HepG2 (cell line): ENCODE data around the gene HCRT. TPM values are rescaled to one million over a fixed set of nuclear protein-coding genes. Genes with fewer than 3 reads are reported as not detected.

ENCODE experiments used
- AHR ChIP-seq: IDR thresholded peaks from 2 replicates; pipeline ENCODE4 v1.6.1; 2018; ENCODE audit warnings: missing genetic modification reagents, missing compliant biosample characterization
- ARNT ChIP-seq: fragments of 450-650 bp; IDR thresholded peaks from 2 replicates; pipeline ENCODE4 v1.6.1; 2017
- ETV6 ChIP-seq: sonication (generic); formaldehyde crosslinking; conservative IDR thresholded peaks from 2 replicates; pipeline ENCODE4 v1.4.0; 2020; ENCODE audit warnings: missing genetic modification reagents
- HBP1 ChIP-seq: IDR thresholded peaks from 2 replicates; pipeline ENCODE4 v1.6.1; 2016; ENCODE audit warnings: low read depth, control low read depth
- MED8 ChIP-seq: sonication (generic); formaldehyde crosslinking; IDR thresholded peaks from 2 replicates; pipeline ENCODE4 v1.8.1; 2023; ENCODE audit warnings: mild to moderate bottlenecking, missing genetic modification reagents; ENCODE audit not compliant: insufficient replicate concordance
- MIER3 ChIP-seq: IDR thresholded peaks from 2 replicates; pipeline ENCODE4 v1.6.1; 2016; ENCODE audit warnings: missing compliant biosample characterization, borderline replicate concordance
- PHF20 ChIP-seq: sonication (generic); formaldehyde crosslinking; IDR thresholded peaks from 2 replicates; pipeline ENCODE4 v1.5.0; 2020; ENCODE audit warnings: mild to moderate bottlenecking, missing genetic modification reagents
- RFX1 ChIP-seq: fragments of 450-650 bp; IDR thresholded peaks from 2 replicates; pipeline ENCODE4 v1.6.1; 2017
- ZFYVE20 ChIP-seq: sonication (generic); formaldehyde crosslinking; IDR thresholded peaks from 2 replicates; pipeline ENCODE4 v1.8.0; 2023; ENCODE audit warnings: low read depth, mild to moderate bottlenecking, moderate library complexity, missing genetic modification reagents, borderline replicate concordance
- ZNF143 ChIP-seq: sonication (generic); formaldehyde crosslinking; IDR thresholded peaks from 2 replicates; pipeline ENCODE4 v1.4.0; 2020; ENCODE audit warnings: missing genetic modification reagents
- ZUFSP ChIP-seq: sonication (generic); formaldehyde crosslinking; IDR thresholded peaks from 2 replicates; pipeline ENCODE4 v1.9.0; 2021; ENCODE audit warnings: missing genetic modification reagents, mild to moderate bottlenecking, borderline replicate concordance
- polyA plus RNA-seq, 8 experiments: library from polyadenylated mRNA; depleted of rRNA in 3 of 8; stranded (reverse) in 7 of 8; unstranded in 1 of 8; fragments of >200 nt; fragmentation: Illumina TruSeq in 4 of 8; extraction: Trizol in 4 of 8; gene quantifications; 2 replicates each; pipeline versions ENCODE4 v1.2.1 to v1.2.3, GENCODE V29; 2011 to 2016; ENCODE audit warnings: low read depth in 4 of 8, missing spikeins in 1 of 8, mixed read lengths in 1 of 8; ENCODE audit not compliant: insufficient read depth in 1 of 8
- total RNA-seq, 5 experiments: library from RNA; depleted of rRNA; stranded (reverse); fragments of >200 nt; fragmentation: Illumina TruSeq; extraction: Trizol; gene quantifications; 2 replicates each; pipeline ENCODE4 v1.2.3, GENCODE V29; 2016; ENCODE audit warnings: low read depth in 1 of 5
- TF ChIP-seq, protein P1 (sequence below): sonication (generic); formaldehyde crosslinking; IDR thresholded peaks from 2 replicates; pipeline ENCODE4 v1.5.0; 2020; ENCODE audit warnings: mild to moderate bottlenecking, missing genetic modification reagents
- TF ChIP-seq, protein P2 (sequence below): sonication (generic); formaldehyde crosslinking; IDR thresholded peaks from 2 replicates; pipeline ENCODE4 v1.5.0; 2020; ENCODE audit warnings: mild to moderate bottlenecking, missing genetic modification reagents
- TF ChIP-seq, protein P3 (sequence below): conservative IDR thresholded peaks from 2 replicates; pipeline ENCODE4 v1.6.1; 2018; ENCODE audit warnings: missing genetic modification reagents
- TF ChIP-seq, protein P4 (sequence below): sonication (generic); formaldehyde crosslinking; IDR thresholded peaks from 2 replicates; pipeline ENCODE4 v1.9.0; 2022; ENCODE audit warnings: missing genetic modification reagents, mild to moderate bottlenecking, borderline replicate concordance

The HCRT gene
- total and polyA plus RNA-seq, 2 of the 13 experiments (the other 11 are each of a cell fraction or from before 2014, with no cell fraction given) = not detected

DNA sequence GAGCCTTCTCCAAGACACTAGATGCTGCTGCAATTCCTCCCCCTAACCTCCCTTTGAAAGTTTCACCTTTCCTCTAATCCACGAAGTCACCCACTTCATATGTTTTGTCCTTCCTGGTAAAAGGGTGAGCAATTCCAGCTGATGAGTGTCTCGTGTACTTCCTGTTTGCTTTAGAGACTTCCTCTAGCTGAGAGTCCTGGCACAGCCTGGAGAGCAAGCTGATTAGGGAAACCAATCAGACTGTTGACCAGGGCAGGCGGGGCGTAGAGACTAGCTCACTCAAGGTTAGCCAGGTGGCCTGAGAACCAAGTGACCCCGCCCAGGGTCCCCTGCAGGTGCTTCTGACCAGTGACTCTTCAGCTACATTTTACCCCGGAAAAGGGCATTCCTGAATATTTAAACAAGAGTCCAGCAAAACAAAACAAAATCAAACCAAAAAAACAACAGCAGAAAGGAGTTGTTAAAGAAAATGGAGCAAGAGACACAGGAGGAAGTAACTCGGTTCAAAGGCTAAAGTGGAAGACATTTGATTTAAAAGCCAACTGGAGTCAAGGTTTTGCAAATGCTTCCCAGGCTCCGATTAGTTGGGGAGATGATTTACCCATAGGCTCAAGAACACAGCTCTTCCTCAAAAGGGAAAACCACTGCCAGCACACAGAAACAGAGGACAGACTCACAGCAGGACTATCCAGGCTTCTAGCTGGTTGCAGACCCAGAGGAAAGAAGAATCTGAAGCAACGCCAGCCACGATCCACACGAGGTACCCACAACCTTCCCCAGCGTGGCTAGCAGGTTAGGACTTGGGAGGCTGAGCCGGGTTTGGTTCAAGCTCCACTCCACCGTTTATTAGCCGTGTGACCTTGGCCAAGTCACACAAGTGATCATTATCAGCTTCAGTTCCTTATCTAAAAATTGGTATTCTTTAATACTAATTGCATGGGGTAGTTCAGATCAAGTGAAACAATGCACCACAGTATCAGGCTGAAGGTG, 49.3 kb downstream of the HCRT start (continued):
- TF ChIP-seq, protein P1, sequence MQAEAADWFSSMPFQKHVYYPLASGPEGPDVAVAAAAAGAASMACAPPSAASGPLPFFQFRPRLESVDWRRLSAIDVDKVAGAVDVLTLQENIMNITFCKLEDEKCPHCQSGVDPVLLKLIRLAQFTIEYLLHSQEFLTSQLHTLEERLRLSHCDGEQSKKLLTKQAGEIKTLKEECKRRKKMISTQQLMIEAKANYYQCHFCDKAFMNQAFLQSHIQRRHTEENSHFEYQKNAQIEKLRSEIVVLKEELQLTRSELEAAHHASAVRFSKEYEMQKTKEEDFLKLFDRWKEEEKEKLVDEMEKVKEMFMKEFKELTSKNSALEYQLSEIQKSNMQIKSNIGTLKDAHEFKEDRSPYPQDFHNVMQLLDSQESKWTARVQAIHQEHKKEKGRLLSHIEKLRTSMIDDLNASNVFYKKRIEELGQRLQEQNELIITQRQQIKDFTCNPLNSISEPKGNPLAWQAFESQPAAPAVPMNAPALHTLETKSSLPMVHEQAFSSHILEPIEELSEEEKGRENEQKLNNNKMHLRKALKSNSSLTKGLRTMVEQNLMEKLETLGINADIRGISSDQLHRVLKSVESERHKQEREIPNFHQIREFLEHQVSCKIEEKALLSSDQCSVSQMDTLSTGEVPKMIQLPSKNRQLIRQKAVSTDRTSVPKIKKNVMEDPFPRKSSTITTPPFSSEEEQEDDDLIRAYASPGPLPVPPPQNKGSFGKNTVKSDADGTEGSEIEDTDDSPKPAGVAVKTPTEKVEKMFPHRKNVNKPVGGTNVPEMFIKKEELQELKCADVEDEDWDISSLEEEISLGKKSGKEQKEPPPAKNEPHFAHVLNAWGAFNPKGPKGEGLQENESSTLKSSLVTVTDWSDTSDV (CRISPR knock-in tag) = no peak
- no peak for TF ChIP-seq ARNT
- no peak for TF ChIP-seq AHR
- TF ChIP-seq, protein P2, sequence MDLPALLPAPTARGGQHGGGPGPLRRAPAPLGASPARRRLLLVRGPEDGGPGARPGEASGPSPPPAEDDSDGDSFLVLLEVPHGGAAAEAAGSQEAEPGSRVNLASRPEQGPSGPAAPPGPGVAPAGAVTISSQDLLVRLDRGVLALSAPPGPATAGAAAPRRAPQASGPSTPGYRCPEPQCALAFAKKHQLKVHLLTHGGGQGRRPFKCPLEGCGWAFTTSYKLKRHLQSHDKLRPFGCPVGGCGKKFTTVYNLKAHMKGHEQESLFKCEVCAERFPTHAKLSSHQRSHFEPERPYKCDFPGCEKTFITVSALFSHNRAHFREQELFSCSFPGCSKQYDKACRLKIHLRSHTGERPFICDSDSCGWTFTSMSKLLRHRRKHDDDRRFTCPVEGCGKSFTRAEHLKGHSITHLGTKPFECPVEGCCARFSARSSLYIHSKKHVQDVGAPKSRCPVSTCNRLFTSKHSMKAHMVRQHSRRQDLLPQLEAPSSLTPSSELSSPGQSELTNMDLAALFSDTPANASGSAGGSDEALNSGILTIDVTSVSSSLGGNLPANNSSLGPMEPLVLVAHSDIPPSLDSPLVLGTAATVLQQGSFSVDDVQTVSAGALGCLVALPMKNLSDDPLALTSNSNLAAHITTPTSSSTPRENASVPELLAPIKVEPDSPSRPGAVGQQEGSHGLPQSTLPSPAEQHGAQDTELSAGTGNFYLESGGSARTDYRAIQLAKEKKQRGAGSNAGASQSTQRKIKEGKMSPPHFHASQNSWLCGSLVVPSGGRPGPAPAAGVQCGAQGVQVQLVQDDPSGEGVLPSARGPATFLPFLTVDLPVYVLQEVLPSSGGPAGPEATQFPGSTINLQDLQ (CRISPR knock-in tag) = no peak
- TF ChIP-seq PHF20 (CRISPR knock-in tag) = no peak; the same call in 1 of the 2 replicates
- no peak for TF ChIP-seq ZNF143
- no peak for TF ChIP-seq MED8 (CRISPR knock-in tag)
- 0 out of 2 replicates have a peak, but pooled peaks have one; percentile 33 for TF ChIP-seq HBP1
- TF ChIP-seq, protein P3, sequence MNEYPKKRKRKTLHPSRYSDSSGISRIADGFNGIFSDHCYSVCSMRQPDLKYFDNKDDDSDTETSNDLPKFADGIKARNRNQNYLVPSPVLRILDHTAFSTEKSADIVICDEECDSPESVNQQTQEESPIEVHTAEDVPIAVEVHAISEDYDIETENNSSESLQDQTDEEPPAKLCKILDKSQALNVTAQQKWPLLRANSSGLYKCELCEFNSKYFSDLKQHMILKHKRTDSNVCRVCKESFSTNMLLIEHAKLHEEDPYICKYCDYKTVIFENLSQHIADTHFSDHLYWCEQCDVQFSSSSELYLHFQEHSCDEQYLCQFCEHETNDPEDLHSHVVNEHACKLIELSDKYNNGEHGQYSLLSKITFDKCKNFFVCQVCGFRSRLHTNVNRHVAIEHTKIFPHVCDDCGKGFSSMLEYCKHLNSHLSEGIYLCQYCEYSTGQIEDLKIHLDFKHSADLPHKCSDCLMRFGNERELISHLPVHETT (CRISPR knock-in tag) = no peak
- TF ChIP-seq, protein P4, sequence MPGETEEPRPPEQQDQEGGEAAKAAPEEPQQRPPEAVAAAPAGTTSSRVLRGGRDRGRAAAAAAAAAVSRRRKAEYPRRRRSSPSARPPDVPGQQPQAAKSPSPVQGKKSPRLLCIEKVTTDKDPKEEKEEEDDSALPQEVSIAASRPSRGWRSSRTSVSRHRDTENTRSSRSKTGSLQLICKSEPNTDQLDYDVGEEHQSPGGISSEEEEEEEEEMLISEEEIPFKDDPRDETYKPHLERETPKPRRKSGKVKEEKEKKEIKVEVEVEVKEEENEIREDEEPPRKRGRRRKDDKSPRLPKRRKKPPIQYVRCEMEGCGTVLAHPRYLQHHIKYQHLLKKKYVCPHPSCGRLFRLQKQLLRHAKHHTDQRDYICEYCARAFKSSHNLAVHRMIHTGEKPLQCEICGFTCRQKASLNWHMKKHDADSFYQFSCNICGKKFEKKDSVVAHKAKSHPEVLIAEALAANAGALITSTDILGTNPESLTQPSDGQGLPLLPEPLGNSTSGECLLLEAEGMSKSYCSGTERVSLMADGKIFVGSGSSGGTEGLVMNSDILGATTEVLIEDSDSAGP (CRISPR knock-in tag) = no peak; the same call in 1 of the 2 replicates
- TF ChIP-seq ZFYVE20 (CRISPR knock-in tag) = no peak
- no peak for TF ChIP-seq ZUFSP
- TF ChIP-seq RFX1 = no peak
- 0 out of 2 replicates have a peak, but pooled peaks have one; percentile 32 for TF ChIP-seq MIER3 (CRISPR knock-in tag)
- peak; percentile 82; the same call in 1 of the 2 replicates for TF ChIP-seq ETV6 (CRISPR knock-in tag)
